Gastrocnemius medialis (tissue), 4 donors: Measurements from ENCODE around the gene TTC28.

Experiments
- CTCF ChIP-seq, 5 experiments: fragments of 450-650 bp in 3 of 5; fragments of 200-600 bp in 2 of 5; sonication (generic) in 2 of 5; IDR thresholded peaks in 4 of 5; conservative IDR thresholded peaks in 1 of 5; 1 replicate in 4 of 5; 2 replicates in 1 of 5; pipeline ENCODE4 v1.5.1; 2016 to 2019; ENCODE audit warnings: antibody characterized with exemption in 5 of 5, mild to moderate bottlenecking in 3 of 5, moderate library complexity in 3 of 5
- POLR2A ChIP-seq, 2 donors: fragments of 450-650 bp; IDR thresholded peaks; one replicate each; pipeline ENCODE4 v1.6.1; 2017; ENCODE audit warnings: antibody characterized with exemption in 2 of 2, mild to moderate bottlenecking in 2 of 2, moderate library complexity in 2 of 2

DNA sequence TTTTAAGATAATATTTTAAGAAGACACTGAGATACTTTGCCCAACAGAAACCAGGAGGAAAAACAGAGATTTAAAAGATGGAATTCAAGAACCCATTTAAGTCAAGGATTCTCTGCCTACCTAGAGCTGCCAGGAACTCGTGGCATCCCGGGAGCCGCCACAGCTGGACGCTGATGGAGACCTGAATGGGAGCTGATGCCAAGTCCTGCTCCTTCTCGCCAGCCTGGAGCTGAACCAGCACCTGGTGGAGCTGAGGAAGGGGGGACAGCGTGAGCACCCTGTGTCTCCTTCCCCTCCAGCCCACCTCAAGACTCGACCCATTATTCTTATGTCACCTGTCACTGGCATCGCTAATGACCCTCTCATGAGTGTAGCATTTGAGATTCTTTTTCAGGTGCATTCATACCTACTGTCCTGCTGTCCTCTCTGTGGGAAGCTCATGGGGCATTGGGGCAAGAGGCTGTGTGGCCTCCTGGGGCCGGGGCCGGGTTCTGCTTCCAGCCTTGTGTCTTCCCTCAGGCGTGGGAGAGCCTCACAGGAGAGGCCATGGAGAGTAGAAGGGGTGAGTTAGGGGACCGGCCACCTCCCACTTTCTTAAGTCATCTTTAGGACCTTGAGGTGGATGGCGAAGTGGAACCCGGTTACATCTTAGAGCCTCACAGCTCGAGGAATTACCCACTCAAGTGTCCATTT is 689.7 kb downstream of the TTC28 start:
- TF ChIP-seq CTCF (IDR thresholded peaks at IDR 0.05 in 4 of 5, conservative IDR thresholded peaks at IDR 0.05 in 1 of 5) (no peak), POLR2A (IDR thresholded peaks at IDR 0.05) (no peak)
